Measurements from ENCODE around the gene LPAR1. TPM values are rescaled to one million over a fixed set of nuclear protein-coding genes. Genes with fewer than 3 reads are reported as not detected.

The LPAR1 gene
- total RNA-seq, 1 donor from 2014 or later = 36.0 TPM

DNA sequence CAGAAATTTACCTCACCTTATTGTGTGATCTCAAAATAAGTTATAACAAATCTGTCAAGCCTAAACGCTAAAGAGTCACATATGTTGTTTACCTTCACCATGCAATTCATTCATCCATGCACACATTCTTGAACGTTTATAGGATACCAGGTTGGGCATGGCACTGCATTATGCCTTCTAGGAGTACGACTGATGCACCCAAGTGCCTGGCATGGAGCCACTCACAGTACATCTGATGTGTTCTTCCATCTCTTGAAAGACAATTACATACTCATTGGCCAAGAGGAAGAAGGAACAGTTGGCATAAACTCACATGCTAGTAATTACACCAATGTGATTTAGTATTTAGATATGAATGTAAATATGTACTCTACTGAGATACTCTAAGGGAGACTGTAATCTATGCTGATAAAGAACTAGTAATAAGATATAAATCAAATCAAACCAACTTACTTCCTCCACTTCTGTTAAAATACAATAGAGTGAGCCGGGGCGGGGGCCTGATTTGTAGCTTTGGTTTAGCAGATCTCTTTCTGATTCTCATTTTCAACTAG, 90.7 kb downstream of the LPAR1 start:
- Mint-ChIP-seq H3K36me3 (peaks cover 9% of the 10 kb centered on the region), H3K27ac (no peak overlapping the region), H3K4me3 (no peak overlapping the region), H3K9me3 (no peaks in the 10 kb centered on the region), H3K27me3 (ENCODE audit: insufficient read depth, low read depth) (no peaks in the 10 kb centered on the region), H3K4me1 (no peaks in the 10 kb centered on the region)
- Histone ChIP-seq H3K36me3 (no peaks in the 10 kb centered on the region), H2AFZ (replicated peaks) (no peak overlapping the region), H3K4me2 (no peak overlapping the region), H4K20me1 (ENCODE audit: low read depth) (peaks cover 9% of the 10 kb centered on the region), H3K27me3 (no peaks in the 10 kb centered on the region), H3K4me1 (peaks cover 6% of the 10 kb centered on the region), H3K79me2 (ENCODE audit: low read depth) (peaks cover 37% of the 10 kb centered on the region), H3K9ac (no peak overlapping the region), H3K4me3 (no peak overlapping the region), H3F3A (ENCODE audit: low read depth) (no peaks in the 10 kb centered on the region), H3K27ac (no peak overlapping the region), H3K9me3 (ENCODE audit: low read depth) (no peaks in the 10 kb centered on the region)
- TF ChIP-seq EZH2phosphoT487 (IDR thresholded peaks at IDR 0.05) (no peak), CTCF (IDR thresholded peaks at IDR 0.05) (no peak), EZH2 (IDR thresholded peaks at IDR 0.05) (no peak)
- DNase-seq (ENCODE audit: low spot score) = no peak

GRCh38 chr9:110942522-110942921, 95.7 kb downstream of the LPAR1 start:
- TF ChIP-seq EZH2phosphoT487 (IDR thresholded peaks at IDR 0.05) (no peak), CTCF (IDR thresholded peaks at IDR 0.05) (no peak), EZH2 (IDR thresholded peaks at IDR 0.05) (no peak)
- Histone ChIP-seq H3F3A (ENCODE audit: low read depth) (no peaks in the 10 kb centered on the region), H3K27me3 (no peaks in the 10 kb centered on the region), H4K20me1 (ENCODE audit: low read depth) (no peaks in the 10 kb centered on the region), H3K79me2 (ENCODE audit: low read depth) (peaks cover 7% of the 10 kb centered on the region), H3K27ac (no peak overlapping the region), H3K9me3 (ENCODE audit: low read depth) (no peaks in the 10 kb centered on the region), H3K9ac (no peak overlapping the region), H3K4me3 (no peak overlapping the region), H3K4me2 (no peak overlapping the region), H3K36me3 (no peaks in the 10 kb centered on the region), H2AFZ (replicated peaks) (no peak overlapping the region), H3K4me1 (peaks cover 6% of the 10 kb centered on the region)
- Mint-ChIP-seq H3K4me3 (no peak overlapping the region), H3K27me3 (ENCODE audit: insufficient read depth, low read depth) (no peaks in the 10 kb centered on the region), H3K27ac (no peak overlapping the region), H3K9me3 (no peaks in the 10 kb centered on the region), H3K4me1 (no peaks in the 10 kb centered on the region), H3K36me3 (peaks cover 20% of the 10 kb centered on the region)
- DNase-seq (ENCODE audit: low spot score) = no peak

- H3K4me3 Mint-ChIP-seq = no peak overlapping the region
- no peaks in the 10 kb centered on the region for H4K20me1 ChIP-seq (ENCODE audit: low read depth)
Observed at GRCh38 chr9:110940951-110941557, 97.2 kb downstream of the LPAR1 start.

DNA sequence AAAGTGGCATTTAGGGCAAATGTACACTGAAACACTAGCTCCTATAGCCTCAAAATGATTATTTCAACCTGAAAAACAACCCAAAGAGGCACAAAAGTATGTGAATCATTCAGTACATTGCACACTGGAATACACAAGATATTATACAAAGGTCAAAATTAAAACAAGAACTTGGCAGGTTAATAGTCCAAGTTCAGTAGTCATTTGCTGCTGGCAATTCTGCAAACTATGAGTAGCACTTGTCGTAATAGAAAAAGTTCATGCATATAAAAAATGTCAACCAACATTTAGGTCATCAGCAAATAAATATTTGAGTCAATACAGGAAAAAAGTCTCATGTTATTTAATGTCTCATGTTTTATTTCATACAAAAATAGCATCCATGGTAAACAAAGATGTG, 98.7 kb downstream of the LPAR1 start:
- H3K9ac ChIP-seq = no peak overlapping the region
- TF ChIP-seq CTCF (IDR thresholded peaks at IDR 0.05) (no peak), EZH2phosphoT487 (IDR thresholded peaks at IDR 0.05) (no peak), EZH2 (IDR thresholded peaks at IDR 0.05) (no peak)
- H3K27me3 ChIP-seq = no peaks in the 10 kb centered on the region
- no peak overlapping the region for H2AFZ ChIP-seq (replicated peaks)
- H3K4me1 Mint-ChIP-seq = no peaks in the 10 kb centered on the region
- no peaks in the 10 kb centered on the region for H3K4me1 ChIP-seq
- no peaks in the 10 kb centered on the region for H3K9me3 Mint-ChIP-seq
- no peak overlapping the region for H3K4me3 ChIP-seq
- H3K27me3 Mint-ChIP-seq (ENCODE audit: insufficient read depth, low read depth) = no peaks in the 10 kb centered on the region
- no peak overlapping the region for H3K4me3 Mint-ChIP-seq
- H3F3A ChIP-seq (ENCODE audit: low read depth) = no peaks in the 10 kb centered on the region
- H3K9me3 ChIP-seq (ENCODE audit: low read depth) = no peaks in the 10 kb centered on the region
- no peak overlapping the region for H3K27ac Mint-ChIP-seq
- H3K4me2 ChIP-seq = no peak overlapping the region
- H4K20me1 ChIP-seq (ENCODE audit: low read depth) = no peaks in the 10 kb centered on the region
- DNase-seq (ENCODE audit: low spot score) = no peak
- peaks cover 15% of the 10 kb centered on the region for H3K36me3 Mint-ChIP-seq
- H3K27ac ChIP-seq = no peak overlapping the region
- H3K36me3 ChIP-seq = no peaks in the 10 kb centered on the region
- peaks cover 13% of the 10 kb centered on the region for H3K79me2 ChIP-seq (ENCODE audit: low read depth)

More at GRCh38 chr9:110940951-110941557, 97.2 kb downstream of the LPAR1 start:
- Histone ChIP-seq H3K36me3 (no peaks in the 10 kb centered on the region), H3K27ac (no peak overlapping the region), H2AFZ (replicated peaks) (no peak overlapping the region), H3F3A (ENCODE audit: low read depth) (no peaks in the 10 kb centered on the region), H3K4me2 (no peak overlapping the region), H3K9me3 (ENCODE audit: low read depth) (no peaks in the 10 kb centered on the region), H3K4me3 (no peak overlapping the region), H3K4me1 (peaks cover 6% of the 10 kb centered on the region), H3K79me2 (ENCODE audit: low read depth) (peaks cover 7% of the 10 kb centered on the region), H3K9ac (no peak overlapping the region), H3K27me3 (no peaks in the 10 kb centered on the region)
- no peak for DNase-seq (ENCODE audit: low spot score)
- Mint-ChIP-seq H3K4me1 (no peaks in the 10 kb centered on the region), H3K27me3 (ENCODE audit: insufficient read depth, low read depth) (no peaks in the 10 kb centered on the region), H3K36me3 (peaks cover 15% of the 10 kb centered on the region), H3K27ac (no peak overlapping the region), H3K9me3 (no peaks in the 10 kb centered on the region)
- TF ChIP-seq EZH2 (IDR thresholded peaks at IDR 0.05) = no peak
